HG03460 (cell line): ENCODE measurements around the gene LY6G6C.

Source experiments
- ATAC-seq: cut with Tn5 transposase; IDR thresholded peaks from one replicate; pipeline ENCODE4 v1.9.1; 2021; ENCODE audit not compliant: unreplicated experiment

The LY6G6C gene

GRCh38 chr6:31721351-31722020, at the start of gene LY6G6C:
Gene LY6G6C, minus strand, starts transcription at chr6:31721746. Its CDS starts 67 bp downstream, at chr6:31721679.
- no peak for ATAC-seq

GRCh38 chr6:31770860-31771259, 49.3 kb upstream of the LY6G6C start:
- no peak for ATAC-seq

GRCh38 chr6:31769684-31770371, 48.3 kb upstream of the LY6G6C start:
- no peak for ATAC-seq

GRCh38 chr6:31768363-31769257, 47.1 kb upstream of the LY6G6C start:
- ATAC-seq, result no peak

- no peak for ATAC-seq
These were observed 45.6 kb upstream of the LY6G6C start for GRCh38 chr6:31767096-31767645.

- no peak for ATAC-seq
These were observed 44.6 kb upstream of the LY6G6C start for GRCh38 chr6:31765910-31766794.

GRCh38 chr6:31765559-31765909, 44.0 kb upstream of the LY6G6C start:
- ATAC-seq, result no peak

- ATAC-seq, result no peak
These were observed 42.7 kb upstream of the LY6G6C start for GRCh38 chr6:31764198-31764597.

- ATAC-seq, result no peak
These were observed 42.0 kb upstream of the LY6G6C start for GRCh38 chr6:31763619-31763940.

GRCh38 chr6:31762878-31763618, 41.5 kb upstream of the LY6G6C start:
- no peak for ATAC-seq

- ATAC-seq, result no peak
These were observed 40.8 kb upstream of the LY6G6C start, which contains the start of gene SAPCD1 for GRCh38 chr6:31762356-31762755. Gene SAPCD1, plus strand, starts transcription at chr6:31762656. Its CDS starts 399 bp downstream, at chr6:31763055.

- ATAC-seq, result no peak
These were observed 39.8 kb upstream of the LY6G6C start for GRCh38 chr6:31761343-31761742.

- ATAC-seq, result no peak
These were observed 39.2 kb upstream of the LY6G6C start for GRCh38 chr6:31760790-31761189.

GRCh38 chr6:31758281-31758680, 36.7 kb upstream of the LY6G6C start:
- ATAC-seq, result no peak

- ATAC-seq, result no peak
These were observed 31.3 kb upstream of the LY6G6C start for GRCh38 chr6:31752739-31753319.

GRCh38 chr6:31750411-31751022, 29.0 kb upstream of the LY6G6C start:
- ATAC-seq, result no peak

- ATAC-seq, result no peak
These were observed 27.9 kb upstream of the LY6G6C start for GRCh38 chr6:31749301-31750036.

- no peak for ATAC-seq
These were observed 22.9 kb upstream of the LY6G6C start for GRCh38 chr6:31744422-31744821.
